GM18520 (cell line): Measurements from ENCODE around the gene CAPN5.
"Not testable (repeated sequence)": the region's sequence is repeated elsewhere in the genome, so short reads cannot be mapped to it uniquely, and the experiment has no call there.

Experiments
- ATAC-seq: cut with Tn5 transposase; IDR thresholded peaks from one replicate; pipeline ENCODE4 v1.9.1; 2021; ENCODE audit not compliant: unreplicated experiment

Gene CAPN5

DNA sequence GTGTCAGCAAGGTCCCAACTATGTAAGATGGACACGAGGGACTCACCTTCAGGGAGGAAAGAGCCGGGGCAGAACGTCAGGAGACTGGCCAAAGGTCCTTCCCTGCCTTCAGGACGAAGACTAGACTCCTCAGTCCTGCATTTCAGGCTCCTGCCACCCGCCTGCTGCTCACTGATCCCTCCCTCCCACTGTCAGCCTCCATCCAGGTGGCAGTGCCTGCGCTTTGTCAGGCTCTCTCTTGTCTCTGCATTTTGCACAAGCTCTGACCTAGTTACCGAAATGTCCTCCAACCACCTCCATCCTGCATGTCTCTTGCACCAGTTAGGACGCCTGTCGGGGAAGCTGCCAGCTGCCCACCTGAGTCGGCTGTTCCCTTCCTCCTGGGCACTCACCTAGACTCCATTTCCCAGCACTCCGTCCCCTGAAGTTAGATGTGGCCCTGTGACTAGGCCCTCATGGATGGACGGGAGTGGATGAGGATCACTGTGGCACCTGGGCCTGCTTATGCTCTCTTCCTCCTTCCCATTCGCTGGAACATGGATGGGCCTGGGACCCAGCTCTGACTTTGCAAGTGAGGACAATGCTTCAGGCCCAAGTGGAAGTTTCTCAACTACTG, 24.6 kb upstream of the CAPN5 start:
- no peak for ATAC-seq

DNA sequence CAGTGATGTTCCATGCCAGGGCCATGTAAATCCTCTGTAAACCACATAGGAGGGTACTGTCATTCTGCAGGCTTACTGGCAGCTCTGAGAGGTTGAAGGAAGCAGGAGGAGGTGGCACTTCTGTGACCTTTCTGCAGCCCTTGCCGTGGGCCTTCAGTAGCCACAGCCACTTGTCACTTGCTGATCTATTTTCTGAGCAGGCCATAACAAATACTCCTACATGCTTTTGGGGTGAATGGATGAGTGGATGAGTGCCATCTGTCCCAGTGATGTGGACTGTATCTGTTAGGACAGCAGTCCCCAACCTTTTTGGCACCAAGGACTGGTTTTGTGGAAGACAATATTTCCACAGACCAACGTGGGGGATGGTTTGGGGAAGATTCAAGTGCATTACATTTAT, 22.4 kb upstream of the CAPN5 start:
- ATAC-seq: no peak

DNA sequence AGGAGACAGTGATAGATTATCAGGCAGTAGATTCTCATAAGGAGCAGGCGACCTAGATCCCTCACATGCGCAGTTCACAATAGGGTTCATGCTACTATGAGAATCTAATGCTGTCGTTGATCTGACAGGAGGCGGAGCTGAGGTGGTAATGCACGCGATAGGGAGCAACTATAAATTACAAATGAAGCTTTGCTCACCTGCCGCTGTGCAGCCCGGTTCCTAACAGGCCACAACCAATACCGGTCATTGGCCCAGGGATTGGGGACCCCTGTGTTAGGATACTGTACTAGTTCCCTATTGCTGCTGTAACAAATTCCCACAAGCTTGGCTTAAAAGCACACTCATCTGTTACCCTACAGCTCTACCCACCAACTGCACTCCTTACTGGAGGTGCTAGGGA, 21.9 kb upstream of the CAPN5 start:
- no peak for ATAC-seq

DNA sequence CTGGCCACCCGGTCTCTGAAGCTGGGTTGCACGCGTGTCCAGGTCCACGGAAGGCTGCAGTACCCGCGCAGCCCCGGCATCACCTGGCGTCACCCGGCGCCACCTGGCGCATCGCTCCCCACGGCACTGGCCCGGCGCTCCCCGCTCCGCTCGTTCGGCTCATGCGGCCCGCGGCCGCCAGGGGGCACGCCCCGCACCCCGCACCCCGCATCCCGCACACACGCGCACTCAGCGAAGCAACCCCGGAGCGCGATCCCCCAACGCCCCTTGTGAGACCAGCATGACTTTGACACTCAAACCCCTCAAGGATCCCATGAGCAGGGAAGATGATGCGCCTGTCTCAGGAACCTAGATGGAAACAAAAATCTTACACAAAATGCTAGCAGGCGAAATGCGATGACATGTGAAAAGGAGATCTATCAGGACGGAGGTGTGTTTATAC, 20.7 kb upstream of the CAPN5 start:
- no peak for ATAC-seq

DNA sequence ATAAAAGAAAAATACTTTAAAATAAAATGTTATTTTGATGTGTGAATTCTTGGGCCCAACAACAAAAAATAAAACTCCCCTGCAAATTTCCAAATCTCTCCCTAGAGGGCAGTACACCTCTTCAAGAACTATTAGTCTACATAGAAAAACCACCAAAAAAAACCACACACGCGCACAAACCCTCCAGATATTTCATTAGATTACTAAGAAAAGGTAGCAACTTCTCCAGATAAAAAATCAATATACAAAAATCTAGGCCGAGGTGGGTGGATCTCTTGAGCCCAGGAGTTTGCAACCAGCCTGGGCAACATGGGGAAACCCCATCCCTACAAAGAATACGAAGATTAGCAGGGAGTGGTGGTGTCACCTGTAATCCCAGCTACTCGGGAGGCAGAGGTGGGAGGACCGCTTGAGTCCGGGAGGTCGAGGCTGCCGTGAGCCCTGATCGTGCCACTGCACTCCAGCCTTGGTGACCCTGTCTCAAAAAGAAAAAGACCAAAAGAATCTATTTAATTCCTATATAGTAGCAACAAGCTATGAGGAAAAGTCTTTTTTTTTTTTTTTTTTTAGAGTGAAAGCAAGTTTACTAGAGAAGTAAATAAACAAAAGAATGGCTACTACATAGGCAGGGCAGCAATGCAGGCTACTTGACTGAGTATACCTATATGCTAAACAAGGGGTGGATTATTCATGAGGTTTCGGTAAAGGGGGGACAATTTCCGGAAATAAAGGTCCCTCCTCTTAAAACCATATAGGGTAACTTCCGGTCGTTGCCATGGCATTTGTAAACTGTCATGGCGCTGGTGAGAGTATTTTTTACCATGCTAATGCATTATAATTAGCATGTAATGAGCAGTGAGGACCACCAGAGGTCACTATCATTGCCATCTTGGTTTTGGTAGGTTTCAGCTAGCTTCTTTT, 19.5 kb upstream of the CAPN5 start:
- peak; percentile 85 for ATAC-seq

DNA sequence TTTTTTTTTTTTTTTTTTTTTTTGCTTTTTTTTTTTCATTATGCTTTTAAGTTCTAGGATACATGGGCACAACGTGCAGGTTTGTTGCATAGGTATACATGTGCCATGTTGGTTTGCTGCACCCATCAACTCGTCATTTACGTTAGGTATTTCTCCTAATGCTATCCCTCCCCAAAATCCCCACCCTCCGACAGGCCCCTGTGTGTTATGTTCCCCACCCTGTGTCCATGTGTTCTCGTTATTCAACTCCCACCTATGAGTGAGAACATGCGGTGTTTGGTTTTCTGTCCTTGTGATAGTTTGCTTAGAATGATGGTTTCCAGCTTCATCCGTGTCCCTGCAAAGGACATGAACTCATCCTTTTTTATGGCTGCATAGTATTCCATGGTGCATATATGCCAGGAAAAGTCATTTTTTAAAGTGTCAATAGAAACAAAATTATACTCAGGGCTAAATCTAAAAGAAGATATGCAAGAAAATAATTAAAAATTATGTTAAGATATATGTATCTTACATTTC, 18.8 kb upstream of the CAPN5 start:
- not testable (repeated sequence) for ATAC-seq

DNA sequence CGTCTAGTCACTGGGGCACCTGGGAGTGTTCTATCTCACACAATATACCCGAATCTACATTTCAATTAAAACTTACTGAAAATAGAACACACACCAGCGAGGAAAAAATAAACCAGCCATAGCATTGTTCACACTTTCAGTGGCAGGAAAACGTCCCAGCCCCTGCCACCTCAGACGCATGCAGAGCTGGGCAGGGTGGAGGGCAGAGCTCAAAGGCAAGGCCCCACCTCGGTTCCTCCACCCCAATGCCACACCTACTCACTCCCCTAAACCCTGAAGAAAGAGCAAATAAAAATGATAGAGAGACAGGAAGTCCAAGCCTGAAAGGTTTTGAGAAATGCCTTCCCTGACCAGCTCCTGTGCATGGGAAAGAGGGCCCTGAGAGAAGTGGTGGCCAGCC, 17.7 kb upstream of the CAPN5 start:
- no peak for ATAC-seq

DNA sequence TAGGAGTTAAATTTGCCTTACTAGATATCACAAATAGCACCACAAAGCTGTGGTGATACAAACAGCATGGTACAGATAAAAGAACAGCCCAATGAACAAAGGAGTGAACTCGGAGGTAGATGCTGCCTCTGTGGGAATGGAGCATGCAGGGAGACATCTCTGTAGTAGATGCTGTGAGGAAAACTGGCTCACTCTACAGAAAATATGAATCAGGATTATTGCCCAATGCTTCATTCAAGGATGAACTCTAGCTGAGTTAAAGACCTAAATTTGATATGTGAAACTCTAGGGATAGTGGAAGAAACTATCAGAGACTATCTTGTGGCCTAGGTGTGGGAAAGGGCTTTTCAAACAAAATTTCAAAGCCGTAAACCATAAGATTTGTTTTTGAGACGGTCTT, 15.3 kb upstream of the CAPN5 start:
- no peak for ATAC-seq

DNA sequence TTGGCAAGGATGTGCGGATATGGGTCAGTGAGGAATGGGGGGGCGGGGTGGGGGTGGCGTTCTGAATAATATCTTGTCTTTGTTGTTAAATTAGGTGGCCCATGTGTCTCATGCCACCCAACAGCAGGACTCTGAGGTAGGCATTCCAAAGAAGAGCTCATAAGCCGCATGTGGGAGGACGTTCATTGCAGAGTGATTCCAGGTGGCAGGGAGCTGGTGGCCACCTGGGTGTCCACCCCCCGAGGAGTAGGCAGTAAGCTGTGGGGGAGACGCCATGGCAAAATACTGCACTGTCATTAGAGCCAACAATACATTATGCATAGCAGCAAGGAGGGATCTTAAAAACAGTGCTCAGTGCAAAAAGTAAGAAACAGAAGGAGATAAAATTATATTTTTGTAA, 14.3 kb upstream of the CAPN5 start:
- no peak for ATAC-seq

DNA sequence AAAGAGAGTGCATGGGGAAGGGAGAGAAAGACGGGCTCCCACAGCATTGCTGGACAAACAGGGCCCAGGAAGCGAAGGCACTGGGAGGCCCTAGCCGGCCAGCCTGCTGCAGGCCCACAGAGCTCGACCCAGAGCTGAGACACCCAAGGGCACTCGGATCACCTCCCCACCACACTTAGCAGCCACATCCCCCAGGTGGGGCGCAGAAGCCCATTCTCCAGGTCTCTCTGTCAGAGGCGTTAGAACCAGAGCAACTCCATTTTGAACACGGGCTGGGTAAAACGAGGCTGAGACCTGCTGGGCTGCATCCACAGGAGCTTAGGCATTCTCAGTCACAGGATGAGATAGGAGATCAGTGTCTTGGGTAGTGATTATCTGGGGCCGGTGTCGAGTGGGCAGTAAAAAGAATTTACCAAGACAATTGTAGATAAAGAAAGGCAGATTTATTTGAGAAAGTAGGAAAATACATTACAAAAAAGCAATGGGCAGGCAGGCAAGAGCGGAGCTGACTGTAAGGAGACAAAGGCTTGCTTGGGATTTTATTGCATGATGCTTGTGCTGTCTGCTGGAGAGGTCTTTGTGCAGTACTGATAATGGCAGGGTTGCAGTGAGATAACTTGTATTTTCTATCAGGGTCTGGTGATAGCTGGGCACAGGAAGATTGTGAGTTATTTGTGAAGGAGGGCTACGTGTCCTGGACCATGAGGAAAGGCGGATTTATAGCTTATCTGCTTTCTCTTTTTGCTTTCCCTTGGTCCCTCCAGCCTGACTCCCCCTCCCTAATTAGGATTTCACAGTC, 13.4 kb upstream of the CAPN5 start:
- ATAC-seq: no peak

DNA sequence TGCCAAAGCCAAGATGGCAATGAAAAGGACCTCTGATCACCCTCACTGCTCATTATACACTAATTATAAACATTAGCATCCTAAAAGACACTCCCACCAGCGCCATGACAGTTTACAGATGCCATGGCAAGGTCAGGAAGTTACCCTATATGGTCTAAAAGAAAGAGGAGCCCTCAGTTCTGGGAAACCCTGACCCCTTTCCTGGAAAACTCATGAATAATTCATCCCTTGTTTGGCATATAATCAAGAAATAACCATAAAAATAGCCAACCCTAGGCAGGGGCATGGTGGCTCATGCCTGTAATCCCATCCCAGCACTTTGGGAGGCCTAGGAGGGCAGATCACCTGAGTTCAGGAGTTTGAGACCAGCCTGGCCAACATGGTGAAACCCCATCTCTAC, 12.7 kb upstream of the CAPN5 start:
- ATAC-seq: no peak

DNA sequence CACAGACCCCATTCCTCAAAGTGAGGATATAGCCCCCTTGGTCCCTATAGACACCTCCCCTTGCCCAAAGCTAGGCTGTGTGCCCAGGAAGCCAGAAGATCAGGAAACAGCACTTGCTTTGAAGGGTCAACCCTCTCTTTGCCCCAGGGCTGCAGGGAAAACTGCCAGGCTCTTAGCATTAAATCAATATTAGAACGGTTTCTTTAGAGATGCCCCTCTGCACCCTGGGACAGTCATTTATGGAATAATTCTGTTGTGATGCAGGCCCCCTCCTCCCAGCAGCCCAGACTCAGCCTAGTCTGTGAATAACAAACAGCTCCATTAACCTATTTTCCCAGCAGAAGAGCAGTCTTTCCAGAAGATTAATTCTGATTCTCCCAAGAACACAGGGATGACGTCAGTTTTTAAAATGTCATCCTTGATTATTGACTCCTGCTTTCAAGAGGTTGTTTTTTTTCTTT, 11.6 kb upstream of the CAPN5 start:
- no peak for ATAC-seq

DNA sequence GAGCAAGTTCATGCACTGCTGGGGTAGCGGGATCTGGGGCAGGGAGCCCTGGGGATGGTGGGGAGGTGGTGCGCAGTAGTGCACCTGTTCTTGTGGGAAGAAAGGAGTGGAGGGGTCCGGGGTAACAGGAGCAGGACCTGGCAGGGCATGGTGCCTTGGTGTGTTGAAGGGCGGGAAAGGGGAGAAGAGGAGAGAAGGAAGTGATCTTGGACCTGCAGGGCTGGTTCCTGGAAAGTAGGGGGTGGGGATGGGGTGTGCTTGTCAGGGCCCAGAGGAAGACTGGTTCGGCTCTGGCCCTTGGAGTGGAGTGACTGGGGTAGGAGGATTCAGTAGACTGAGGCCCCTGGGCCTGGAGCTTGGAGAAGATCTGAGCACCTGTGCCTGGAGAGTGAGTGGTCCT, 10.9 kb upstream of the CAPN5 start:
- ATAC-seq: no peak

DNA sequence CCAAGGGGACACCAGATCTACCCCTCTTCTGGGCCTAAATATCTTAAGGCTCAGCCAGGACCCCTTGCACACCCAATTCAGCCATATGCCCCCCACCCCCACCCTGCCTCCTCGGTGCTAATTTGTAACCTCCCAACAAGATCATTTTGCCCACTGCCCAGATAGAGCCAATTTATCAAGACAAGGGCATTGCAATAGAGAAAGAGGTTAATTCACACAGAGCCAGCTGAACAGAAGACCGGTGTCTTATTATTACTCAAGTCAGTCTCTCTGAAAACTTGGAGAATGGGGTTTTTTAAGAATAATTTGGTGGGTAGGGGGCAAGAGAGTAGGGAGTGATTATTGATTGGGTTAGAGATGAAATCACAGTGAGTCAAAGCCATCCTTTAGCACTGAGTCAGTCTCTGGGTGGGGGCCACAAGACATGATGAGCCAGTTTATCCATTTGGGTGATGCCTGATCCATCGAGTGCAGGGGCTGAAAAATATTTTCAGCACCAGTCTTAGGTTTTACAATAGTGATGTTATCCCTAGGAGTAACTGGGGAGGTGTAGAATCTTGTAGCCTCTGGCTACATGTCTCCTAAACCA, 9.9 kb upstream of the CAPN5 start:
- no peak for ATAC-seq

DNA sequence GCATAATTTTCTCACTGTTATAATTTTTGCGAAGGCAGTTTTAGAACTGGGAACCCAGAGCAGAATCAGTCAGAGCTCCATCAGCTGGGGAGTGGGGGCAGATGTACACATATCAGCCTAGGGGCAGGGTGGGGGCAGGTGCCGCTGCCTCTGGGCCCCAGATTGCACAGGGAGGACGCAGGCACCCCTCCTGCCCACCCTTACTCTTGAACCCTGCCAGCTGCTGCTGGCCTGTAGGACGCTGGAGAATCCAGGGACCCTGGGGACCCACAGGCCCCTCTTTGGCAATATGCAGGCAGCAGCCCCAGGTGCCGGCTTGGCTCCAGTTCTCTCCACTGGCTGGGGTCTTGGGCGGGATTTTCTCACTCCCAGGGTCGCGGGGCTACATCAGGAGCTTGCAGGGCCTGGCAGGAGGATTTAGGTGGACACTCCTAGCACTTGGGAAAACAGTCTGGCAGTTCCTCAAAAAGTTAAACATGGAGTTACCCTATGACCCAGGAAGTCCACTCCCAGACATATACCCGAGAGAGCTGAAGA, 8.8 kb upstream of the CAPN5 start:
- no peak for ATAC-seq

DNA sequence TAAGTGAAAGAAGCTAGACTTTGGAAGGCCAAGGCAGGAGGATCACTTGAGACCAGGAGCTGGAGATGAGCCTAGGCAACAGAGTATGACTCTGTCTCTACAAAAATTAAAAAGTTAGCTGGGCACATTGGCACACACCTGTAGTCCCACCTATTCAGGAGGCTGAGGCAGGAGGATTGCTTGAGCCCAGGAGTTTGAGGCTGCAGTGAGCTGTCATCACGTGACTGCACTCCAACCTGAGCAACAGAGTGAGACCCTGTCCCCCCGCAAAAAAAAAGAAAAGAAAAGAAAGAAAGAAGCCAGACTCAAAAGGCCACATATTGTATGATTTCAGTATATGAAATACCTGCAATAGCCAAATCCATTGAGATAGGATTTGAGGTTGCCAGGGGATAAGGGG, 7.9 kb upstream of the CAPN5 start:
- ATAC-seq: no peak

DNA sequence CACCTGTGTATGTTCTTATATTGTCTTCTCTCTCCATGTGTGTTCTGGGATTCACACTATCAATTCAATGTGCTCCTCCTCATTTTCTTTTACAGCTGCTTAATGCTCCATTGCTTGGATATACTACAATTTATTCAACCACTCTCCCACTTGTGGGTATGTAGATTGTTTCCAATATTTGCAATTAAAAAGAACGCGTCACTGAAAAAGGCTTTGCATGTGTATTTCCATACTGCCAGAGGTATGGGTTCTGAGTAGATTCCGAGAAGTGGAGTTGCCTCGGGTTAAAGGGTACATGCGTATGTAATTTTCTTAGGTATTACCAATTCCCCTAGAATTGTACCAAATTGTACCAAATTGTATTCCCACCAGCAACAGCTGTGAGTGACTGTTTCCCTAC, 7.0 kb upstream of the CAPN5 start:
- no peak for ATAC-seq

DNA sequence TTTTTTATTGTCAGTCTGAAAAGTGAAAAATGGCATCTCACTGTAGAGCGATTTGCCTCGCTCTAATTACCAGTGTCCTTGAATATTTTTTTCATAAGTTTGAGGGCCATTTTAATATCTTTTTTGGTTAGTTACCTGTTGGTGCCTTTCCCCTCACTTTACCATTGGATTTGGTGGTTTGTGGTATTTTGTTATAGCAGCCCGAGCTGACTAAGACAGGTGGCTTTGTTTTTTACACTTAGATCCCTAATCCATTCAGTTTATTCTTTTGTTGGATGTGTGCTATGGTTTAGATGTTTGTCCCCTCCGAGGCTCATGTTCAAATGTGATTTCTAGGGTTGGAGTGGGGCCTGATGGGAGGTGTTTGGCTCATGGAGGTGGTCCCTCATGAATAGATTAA, 6.5 kb upstream of the CAPN5 start:
- no peak for ATAC-seq

DNA sequence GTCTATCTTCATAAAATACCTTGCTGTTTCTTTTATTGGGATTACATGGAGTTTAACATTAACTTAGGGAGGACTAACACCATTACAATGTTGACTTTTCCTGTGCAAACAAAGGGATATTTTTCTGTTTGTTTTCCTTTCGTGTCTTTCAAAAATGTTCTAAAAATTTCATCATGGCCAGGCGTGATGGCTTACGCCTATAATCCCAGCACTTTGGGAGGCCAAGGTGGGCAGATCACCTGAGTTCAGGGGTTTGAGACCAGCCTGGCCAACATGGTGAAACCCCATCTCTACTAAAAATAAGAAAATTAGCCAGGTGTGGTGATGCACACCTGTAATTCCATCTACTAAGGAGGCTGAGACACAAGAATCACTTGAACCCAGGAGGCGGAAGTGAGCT, 5.5 kb upstream of the CAPN5 start:
- not testable (repeated sequence) for ATAC-seq

DNA sequence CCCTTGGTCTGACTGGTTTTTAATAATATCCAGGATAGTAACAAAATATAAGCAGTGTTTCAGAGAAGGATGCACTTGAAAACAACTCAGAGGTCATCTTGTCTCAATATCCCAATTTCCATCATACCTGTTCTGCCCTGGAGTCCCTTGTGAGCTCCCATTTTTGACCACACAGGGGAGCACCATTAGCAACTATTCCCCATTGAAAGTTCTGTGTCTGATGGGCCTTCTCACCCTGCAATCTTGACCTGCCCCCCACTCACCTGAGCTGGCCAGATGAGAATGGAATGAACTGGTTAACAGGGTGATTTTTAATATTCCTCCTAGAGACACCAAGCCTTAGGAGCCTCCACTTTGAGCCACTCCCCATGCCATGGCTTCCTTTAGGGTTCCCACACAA, 3.8 kb upstream of the CAPN5 start:
- no peak for ATAC-seq

DNA sequence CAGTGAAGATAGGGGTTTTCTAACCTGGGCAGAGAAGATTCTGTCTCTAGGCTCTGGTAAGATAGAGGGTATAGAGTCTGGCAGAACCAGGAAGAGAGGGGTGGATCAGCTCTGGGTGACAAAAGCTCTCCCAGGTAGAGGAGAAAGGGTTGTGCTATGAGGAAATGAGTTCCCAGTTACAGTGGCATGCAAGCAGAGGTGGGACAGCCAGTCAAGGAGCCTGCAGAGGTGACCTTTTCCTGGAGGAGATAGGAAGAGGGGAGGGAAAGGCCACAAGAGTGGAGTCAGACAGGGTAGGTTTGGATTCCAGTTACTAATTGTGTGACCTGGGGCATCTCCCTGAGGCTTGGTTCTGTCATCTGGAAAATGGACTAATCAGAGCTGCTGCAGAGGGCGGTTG, 3.4 kb upstream of the CAPN5 start:
- ATAC-seq: no peak
